ENCODE results near the gene MYH14.

Gene MYH14

DNA sequence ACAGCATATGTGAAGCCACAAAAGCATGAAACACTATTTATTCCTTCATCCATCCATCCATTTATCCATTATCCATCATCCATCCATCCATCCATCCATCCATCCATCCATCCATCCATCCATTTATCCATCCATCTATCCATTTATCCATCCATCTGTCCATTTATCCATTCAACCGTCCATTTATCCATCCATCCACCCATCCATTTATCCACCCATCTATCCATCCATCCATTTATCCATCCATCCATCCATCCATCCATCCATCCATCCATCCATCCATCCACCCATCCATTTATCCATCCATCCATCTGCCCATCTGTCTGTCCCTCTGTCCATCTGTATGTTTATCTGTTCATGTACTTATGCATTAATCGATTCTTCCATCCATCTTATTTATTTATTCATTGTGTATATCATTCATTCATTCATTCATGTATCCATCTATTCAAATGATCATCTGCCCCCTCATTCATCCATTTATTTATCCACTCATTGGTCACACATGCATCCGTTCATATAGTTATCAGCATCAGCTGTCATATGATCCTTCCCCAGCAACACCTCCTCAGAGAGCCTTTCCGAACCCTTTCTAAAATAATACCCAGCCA lies 7.0 kb upstream of the MYH14 start:
- Histone ChIP-seq H3K36me3 (replicated peaks) (no peaks in the 10 kb centered on the region), H3K4me3 (ENCODE audit: low read depth, low read length) (no peak overlapping the region), H3K27ac (no peak overlapping the region), H3K27me3 (replicated peaks) (no peaks in the 10 kb centered on the region)
- DNase-seq = no peak
- in situ Hi-C loops (cut with HindIII; ENCODE audit: low pct_ligation_motif_present, low sequenced_read_pairs) = no loop called here
- TF ChIP-seq, protein P1, sequence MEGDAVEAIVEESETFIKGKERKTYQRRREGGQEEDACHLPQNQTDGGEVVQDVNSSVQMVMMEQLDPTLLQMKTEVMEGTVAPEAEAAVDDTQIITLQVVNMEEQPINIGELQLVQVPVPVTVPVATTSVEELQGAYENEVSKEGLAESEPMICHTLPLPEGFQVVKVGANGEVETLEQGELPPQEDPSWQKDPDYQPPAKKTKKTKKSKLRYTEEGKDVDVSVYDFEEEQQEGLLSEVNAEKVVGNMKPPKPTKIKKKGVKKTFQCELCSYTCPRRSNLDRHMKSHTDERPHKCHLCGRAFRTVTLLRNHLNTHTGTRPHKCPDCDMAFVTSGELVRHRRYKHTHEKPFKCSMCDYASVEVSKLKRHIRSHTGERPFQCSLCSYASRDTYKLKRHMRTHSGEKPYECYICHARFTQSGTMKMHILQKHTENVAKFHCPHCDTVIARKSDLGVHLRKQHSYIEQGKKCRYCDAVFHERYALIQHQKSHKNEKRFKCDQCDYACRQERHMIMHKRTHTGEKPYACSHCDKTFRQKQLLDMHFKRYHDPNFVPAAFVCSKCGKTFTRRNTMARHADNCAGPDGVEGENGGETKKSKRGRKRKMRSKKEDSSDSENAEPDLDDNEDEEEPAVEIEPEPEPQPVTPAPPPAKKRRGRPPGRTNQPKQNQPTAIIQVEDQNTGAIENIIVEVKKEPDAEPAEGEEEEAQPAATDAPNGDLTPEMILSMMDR (IDR thresholded peaks at IDR 0.05; ENCODE audit: low read depth, low read length, missing control alignments) = no peak

DNA sequence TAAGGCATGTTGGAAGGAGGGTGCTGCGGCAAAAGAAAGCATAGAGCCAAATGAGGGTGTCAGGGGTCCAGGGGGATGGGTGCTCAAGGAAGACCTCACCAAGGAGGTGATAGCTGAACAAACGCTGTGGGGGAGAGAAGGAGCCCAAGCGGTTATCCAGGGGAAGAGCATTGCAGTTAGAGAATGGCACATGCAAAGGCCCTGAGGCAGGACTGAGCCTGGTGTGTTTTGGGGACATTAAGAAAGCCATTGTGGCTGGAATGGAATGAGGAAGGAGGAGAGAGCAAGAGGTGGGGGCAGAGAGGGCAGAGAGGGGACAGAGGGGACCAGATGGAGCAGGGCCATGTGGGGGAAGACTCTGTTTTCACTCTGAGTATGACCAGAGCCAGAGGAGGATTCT lies 6.1 kb upstream of the MYH14 start:
- DNase-seq = no peak
- Histone ChIP-seq H3K27me3 (replicated peaks) (no peaks in the 10 kb centered on the region), H3K36me3 (replicated peaks) (no peaks in the 10 kb centered on the region), H3K4me3 (ENCODE audit: low read depth, low read length) (no peak overlapping the region), H3K27ac (no peak overlapping the region)
- TF ChIP-seq, protein P1 (IDR thresholded peaks at IDR 0.05; ENCODE audit: low read depth, low read length, missing control alignments) = no peak
- in situ Hi-C loops (cut with HindIII; ENCODE audit: low pct_ligation_motif_present, low sequenced_read_pairs) = no loop called here

DNA sequence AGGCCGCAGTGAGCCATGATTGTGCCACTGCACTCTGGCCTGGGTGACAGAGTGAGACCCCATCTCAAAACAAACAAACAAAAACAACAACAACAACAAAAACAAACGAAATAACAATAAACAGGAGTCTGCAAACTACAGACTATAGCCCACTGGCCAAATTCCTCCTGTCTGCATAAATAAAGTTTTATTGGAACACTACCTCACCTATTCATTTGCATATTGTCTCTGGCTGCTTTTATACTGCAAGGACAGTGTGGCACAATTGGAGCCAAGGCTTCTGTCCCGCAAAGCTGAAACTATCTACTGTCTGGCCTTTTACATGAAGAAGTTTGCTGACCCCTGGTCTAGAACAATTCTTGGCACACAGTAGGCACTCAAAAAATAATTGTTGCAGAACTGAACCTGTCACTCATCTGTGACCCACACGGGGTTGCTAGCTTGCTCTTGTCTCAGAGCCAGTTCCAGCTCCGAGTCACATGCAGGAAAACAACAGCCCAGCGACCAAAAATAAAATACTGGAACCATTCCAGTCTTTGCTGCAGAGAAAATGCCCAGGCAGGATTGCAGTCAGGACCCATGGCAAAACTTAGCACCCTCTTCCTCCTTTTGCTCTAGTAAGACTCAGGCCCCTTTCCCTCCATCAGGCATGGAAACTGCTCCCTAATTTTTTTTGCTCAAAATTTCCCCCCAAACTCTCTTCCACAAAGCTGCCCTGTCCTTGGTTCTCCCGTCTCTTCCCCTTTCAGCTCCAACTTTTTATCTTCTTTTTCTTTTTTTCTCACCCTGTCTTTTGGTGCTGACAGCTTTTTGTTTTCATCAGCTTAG lies 4.8 kb upstream of the MYH14 start:
- H3K36me3 ChIP-seq (replicated peaks) = no peaks in the 10 kb centered on the region
- in situ Hi-C loops (cut with HindIII; ENCODE audit: low pct_ligation_motif_present, low sequenced_read_pairs) = no loop called here
- H3K4me3 ChIP-seq (ENCODE audit: low read depth, low read length) = no peak overlapping the region
- DNase-seq = no peak
- peaks cover 2% of the 10 kb centered on the region for H3K27me3 ChIP-seq (replicated peaks)
- TF ChIP-seq, protein P1 (IDR thresholded peaks at IDR 0.05; ENCODE audit: low read depth, low read length, missing control alignments) = no peak
- H3K27ac ChIP-seq = no peak overlapping the region

DNA sequence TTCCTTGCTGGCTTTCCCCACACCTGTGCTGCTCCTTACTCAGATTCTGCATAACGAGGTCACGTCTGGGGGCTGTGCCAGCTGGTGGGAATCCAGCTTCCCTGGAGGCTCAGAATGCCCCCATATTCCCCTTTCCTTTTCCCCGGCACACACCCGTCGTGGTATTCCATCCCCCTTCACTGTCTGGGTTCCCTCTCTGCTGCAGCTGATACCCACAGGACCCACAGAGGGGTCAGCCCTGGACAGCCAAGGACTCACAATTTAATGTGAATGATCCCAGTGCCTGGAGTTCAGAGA lies 4.2 kb upstream of the MYH14 start:
- TF ChIP-seq, protein P1 (IDR thresholded peaks at IDR 0.05; ENCODE audit: low read depth, low read length, missing control alignments) = no peak
- H3K27ac ChIP-seq = no peak overlapping the region
- in situ Hi-C loops (cut with HindIII; ENCODE audit: low pct_ligation_motif_present, low sequenced_read_pairs) = no loop called here
- no peak for DNase-seq
- no peaks in the 10 kb centered on the region for H3K36me3 ChIP-seq (replicated peaks)
- H3K4me3 ChIP-seq (ENCODE audit: low read depth, low read length) = no peak overlapping the region
- peaks cover 2% of the 10 kb centered on the region for H3K27me3 ChIP-seq (replicated peaks)

DNA sequence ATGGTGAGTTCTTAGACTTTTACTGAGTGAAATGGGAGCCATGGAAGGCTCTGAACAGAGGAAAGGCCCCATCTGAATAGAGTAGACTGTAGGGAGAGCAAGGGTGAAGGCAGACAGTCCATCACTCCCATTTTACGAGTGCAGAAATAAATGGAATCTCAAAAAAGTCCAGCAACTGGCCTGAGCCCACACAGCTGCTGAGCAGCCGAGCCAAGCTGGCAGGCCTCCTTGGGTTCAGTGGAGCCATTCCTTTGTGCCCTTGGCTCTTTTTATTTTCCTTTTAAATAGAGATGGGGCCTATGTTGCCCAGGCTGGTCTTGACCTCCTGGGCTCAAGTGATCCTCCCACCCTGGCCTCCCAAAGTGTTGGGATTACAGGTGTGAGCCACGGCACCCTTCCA lies 1.0 kb upstream of the MYH14 start:
- H3K27me3 ChIP-seq (replicated peaks) = peaks cover 2% of the 10 kb centered on the region
- no peaks in the 10 kb centered on the region for H3K36me3 ChIP-seq (replicated peaks)
- in situ Hi-C loops (cut with HindIII; ENCODE audit: low pct_ligation_motif_present, low sequenced_read_pairs) = no loop called here

More for the DNA sequence above, 1.0 kb upstream of the MYH14 start:
- no peak overlapping the region for H3K4me3 ChIP-seq (ENCODE audit: low read depth, low read length)
- H3K27ac ChIP-seq = no peak overlapping the region
- DNase-seq = no peak
- TF ChIP-seq, protein P1 (IDR thresholded peaks at IDR 0.05; ENCODE audit: low read depth, low read length, missing control alignments) = no peak
